ENCODE results near the gene CNTNAP2. TPM values are rescaled to one million over a fixed set of nuclear protein-coding genes. Genes with fewer than 3 reads are reported as not detected.

The CNTNAP2 gene
- total RNA-seq, 1 experiment from 2014 or later, result 64.5 TPM

DNA sequence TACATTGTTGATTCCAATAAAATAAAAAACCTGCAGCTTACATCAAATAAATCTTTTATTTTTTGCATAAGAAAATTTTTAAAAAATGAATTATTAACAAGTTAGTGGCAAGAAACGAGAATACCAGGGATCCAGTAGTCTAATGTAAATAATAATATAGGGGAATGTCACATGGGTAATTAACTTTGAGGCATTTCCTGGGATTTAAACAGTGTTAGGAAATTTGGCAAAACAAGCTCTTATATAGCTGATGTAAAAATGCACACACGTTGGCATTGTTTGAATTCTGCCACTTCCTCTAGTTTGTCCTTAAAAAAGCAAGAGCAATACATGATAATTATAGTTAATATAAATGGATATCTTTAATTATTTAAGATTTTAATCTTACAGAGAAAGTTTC lies 768.6 kb downstream of the CNTNAP2 start:
- Histone ChIP-seq H3K56ac (ENCODE audit: insufficient read length, low read depth, low read length) (no peak overlapping the region), H3K23ac (ENCODE audit: insufficient read length, low read depth, low read length) (no peak overlapping the region), H2BK20ac (ENCODE audit: low read depth, low read length, poor library complexity, severe bottlenecking) (no peak overlapping the region), H3K79me1 (ENCODE audit: insufficient read depth, low read depth, low read length, poor library complexity, severe bottlenecking) (no peaks in the 10 kb centered on the region), H3K4me1 (ENCODE audit: insufficient read depth, low read length) (no peaks in the 10 kb centered on the region), H2BK120ac (ENCODE audit: low read depth, low read length, poor library complexity, severe bottlenecking) (no peak overlapping the region), H3K27ac (ENCODE audit: insufficient read length, low read depth, low read length) (no peak overlapping the region), H2BK5ac (ENCODE audit: insufficient read length, low read length) (no peak overlapping the region), H4K8ac (replicated peaks; ENCODE audit: insufficient read length, low read depth, low read length) (no peak overlapping the region), H3K14ac (ENCODE audit: insufficient read depth, low read length) (no peak overlapping the region), H3K9ac (ENCODE audit: extremely low read depth, insufficient read length, low read length) (no peak overlapping the region), H3K4me2 (ENCODE audit: insufficient read depth, insufficient read length, low read length) (no peak overlapping the region), H3K18ac (ENCODE audit: insufficient read length, low read depth, low read length) (no peak overlapping the region), H4K20me1 (ENCODE audit: control insufficient read depth, insufficient read depth, insufficient read length) (no peaks in the 10 kb centered on the region), H2AFZ (ENCODE audit: low read length) (no peak overlapping the region), H2BK12ac (ENCODE audit: insufficient read length, low read depth, low read length) (no peak overlapping the region), H3K9me3 (ENCODE audit: control insufficient read depth, low read depth, low read length) (no peaks in the 10 kb centered on the region), H4K91ac (ENCODE audit: insufficient read length, low read depth, low read length) (no peak overlapping the region), H3T11ph (ENCODE audit: low read length) (no peak overlapping the region), H4K5ac (ENCODE audit: insufficient read length, low read depth, low read length) (no peak overlapping the region), H2BK15ac (ENCODE audit: low read depth, low read length) (no peak overlapping the region), H3K79me2 (ENCODE audit: insufficient read depth, low read length) (no peaks in the 10 kb centered on the region), H3K27me3 (ENCODE audit: insufficient read depth, low read length) (no peaks in the 10 kb centered on the region), H3K23me2 (ENCODE audit: insufficient read length, low read depth, low read length, poor library complexity, severe bottlenecking) (no peaks in the 10 kb centered on the region), H2AK5ac (ENCODE audit: insufficient read length, low read length) (no peak overlapping the region), H3K4ac (ENCODE audit: low read depth, low read length) (no peak overlapping the region)
- Mint-ChIP-seq H3K36me3 (ENCODE audit: insufficient read depth in 1 of 3, low read depth in 3 of 3) (no peaks in the 10 kb centered on the region), H3K9me3 (peaks cover 0 to 2% of the 10 kb centered on the region in 2 experiments; a peak in 2 of 5 replicates), H3K27me3 (ENCODE audit: low read depth) (no peaks in the 10 kb centered on the region), H3K4me3 (no peak overlapping the region), H3K27ac (no peak overlapping the region), H3K4me1 (no peaks in the 10 kb centered on the region)
- DNase-seq, result no peak
- WGBS (ENCODE audit: extremely low coverage, insufficient read length, low lambda C conversion rate), result no CpG with 5 or more reads among the region's 2 CpGs
- TF ChIP-seq, protein P1, sequence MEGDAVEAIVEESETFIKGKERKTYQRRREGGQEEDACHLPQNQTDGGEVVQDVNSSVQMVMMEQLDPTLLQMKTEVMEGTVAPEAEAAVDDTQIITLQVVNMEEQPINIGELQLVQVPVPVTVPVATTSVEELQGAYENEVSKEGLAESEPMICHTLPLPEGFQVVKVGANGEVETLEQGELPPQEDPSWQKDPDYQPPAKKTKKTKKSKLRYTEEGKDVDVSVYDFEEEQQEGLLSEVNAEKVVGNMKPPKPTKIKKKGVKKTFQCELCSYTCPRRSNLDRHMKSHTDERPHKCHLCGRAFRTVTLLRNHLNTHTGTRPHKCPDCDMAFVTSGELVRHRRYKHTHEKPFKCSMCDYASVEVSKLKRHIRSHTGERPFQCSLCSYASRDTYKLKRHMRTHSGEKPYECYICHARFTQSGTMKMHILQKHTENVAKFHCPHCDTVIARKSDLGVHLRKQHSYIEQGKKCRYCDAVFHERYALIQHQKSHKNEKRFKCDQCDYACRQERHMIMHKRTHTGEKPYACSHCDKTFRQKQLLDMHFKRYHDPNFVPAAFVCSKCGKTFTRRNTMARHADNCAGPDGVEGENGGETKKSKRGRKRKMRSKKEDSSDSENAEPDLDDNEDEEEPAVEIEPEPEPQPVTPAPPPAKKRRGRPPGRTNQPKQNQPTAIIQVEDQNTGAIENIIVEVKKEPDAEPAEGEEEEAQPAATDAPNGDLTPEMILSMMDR (conservative IDR thresholded peaks at IDR 0.05), result no peak
